HG03196 (cell line): ENCODE results near the gene EEF1E1.

ENCODE experiments used
- ATAC-seq: cut with Tn5 transposase; IDR thresholded peaks from one replicate; pipeline ENCODE4 v1.9.1; 2021; ENCODE audit not compliant: unreplicated experiment

Gene EEF1E1

GRCh38 chr6:8088886-8089285, 13.5 kb downstream of the EEF1E1 start:
- ATAC-seq: no peak

DNA sequence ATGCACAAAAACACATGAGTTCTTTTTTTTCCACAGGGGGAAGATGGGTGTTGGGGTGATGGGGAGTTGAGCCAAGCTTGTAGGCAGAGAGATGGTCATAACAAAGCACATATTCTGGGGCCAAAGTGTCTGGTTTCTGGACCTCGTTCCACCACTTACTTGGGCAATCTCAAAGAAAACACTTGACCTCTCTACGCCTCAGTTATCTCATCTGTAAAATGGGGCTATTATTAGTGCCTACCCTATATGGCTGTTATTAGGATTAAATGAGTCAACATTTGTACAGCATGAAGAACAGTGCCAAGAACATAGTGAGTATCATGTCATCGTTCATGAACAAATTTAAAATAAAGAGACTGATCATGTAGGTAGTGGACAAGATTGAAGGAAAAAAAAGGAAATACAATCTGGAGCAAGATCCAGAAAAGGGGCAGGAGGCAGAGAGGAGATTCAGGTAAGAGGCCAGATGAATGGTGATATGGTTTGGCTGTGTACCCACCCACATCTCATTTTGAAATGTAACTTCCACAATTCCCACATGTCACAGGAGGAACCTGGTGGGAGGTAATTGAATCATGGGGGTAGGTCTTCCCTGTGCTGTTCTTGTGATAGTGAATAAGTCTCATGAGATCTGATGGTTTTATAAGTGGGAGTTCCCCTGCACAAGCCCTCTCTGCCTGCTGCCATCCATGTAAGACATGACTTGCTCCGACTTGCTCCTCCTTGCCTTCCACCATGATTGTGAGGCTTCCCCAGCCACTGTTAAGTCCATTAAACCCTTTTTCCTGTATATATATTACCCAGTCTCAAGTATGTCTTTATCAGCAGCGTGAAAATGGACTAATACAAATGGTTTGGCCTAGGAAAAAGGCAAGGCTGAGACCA, 14.2 kb downstream of the EEF1E1 start:
- ATAC-seq: no peak

GRCh38 chr6:8086755-8087306, 15.5 kb downstream of the EEF1E1 start:
- no peak for ATAC-seq

GRCh38 chr6:8085053-8085511, 17.3 kb downstream of the EEF1E1 start:
- ATAC-seq: no peak

- ATAC-seq: no peak
Measured at GRCh38 chr6:8084586-8084985, 17.8 kb downstream of the EEF1E1 start.

- no peak for ATAC-seq
Measured at GRCh38 chr6:8082954-8083858, 19.1 kb downstream of the EEF1E1 start.

- no peak for ATAC-seq
Measured at GRCh38 chr6:8082572-8082953, 19.8 kb downstream of the EEF1E1 start.

GRCh38 chr6:8080362-8081151, 21.8 kb downstream of the EEF1E1 start:
- ATAC-seq: no peak

DNA sequence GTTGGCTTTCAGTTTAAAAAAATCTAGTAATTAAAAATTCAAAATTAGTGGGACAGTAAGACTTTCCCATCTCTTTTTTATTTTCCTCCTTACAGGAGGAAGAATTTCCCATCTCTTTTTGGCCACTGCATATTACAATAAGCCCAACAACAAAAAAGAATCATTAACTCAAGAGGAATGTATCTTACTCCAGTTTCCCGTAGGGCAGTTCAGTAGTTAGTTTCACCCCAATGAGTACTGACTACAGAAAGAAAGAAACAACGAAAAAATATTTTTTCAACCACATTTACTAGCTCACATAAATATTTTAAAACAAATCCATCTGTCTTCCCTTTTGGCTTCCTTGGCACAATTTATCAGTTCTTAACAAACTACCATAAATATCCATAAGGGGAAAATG, 23.2 kb downstream of the EEF1E1 start:
- no peak for ATAC-seq

GRCh38 chr6:8077991-8078390, 24.4 kb downstream of the EEF1E1 start:
- no peak for ATAC-seq

GRCh38 chr6:8075704-8076103, 26.6 kb downstream of the EEF1E1 start:
- no peak for ATAC-seq

- ATAC-seq: no peak
Measured at GRCh38 chr6:8075185-8075584, 27.2 kb downstream of the EEF1E1 start.

GRCh38 chr6:8074213-8074612, 28.1 kb downstream of the EEF1E1 start:
- no peak for ATAC-seq

GRCh38 chr6:8073758-8074157, 28.6 kb downstream of the EEF1E1 start:
- ATAC-seq: no peak

- no peak for ATAC-seq
Measured at GRCh38 chr6:8070718-8071117, 31.6 kb downstream of the EEF1E1 start.

DNA sequence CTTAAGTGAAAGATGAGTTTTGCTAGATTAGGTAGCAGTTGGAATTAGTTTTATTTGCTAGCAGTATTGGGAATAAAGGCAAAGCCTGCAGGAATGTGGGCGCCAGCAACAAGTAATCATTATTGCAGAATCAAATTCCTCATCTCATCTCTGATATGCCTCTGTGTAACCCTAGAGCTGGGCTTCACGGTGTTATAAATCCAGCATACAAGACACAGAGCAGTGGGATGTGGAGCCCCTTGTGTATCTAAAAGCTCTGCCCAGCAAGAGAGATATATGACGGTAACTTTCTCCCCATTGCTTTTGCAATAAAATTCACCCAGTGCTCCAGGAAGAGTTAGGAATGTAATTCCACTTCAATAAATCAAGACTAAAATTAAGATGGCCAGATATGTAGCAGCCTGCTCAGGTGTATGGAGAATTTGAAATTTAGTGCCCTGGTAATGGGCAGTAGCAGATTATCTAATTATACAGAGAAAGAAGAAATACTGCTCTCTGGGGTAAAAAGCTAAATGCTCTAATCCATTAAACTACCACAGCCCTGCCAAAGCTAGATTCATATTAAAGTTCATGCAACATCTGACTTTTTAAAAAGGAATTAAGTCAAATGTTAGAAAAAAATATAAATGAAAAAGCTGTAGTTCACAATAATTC, 32.6 kb downstream of the EEF1E1 start:
- no peak for ATAC-seq

DNA sequence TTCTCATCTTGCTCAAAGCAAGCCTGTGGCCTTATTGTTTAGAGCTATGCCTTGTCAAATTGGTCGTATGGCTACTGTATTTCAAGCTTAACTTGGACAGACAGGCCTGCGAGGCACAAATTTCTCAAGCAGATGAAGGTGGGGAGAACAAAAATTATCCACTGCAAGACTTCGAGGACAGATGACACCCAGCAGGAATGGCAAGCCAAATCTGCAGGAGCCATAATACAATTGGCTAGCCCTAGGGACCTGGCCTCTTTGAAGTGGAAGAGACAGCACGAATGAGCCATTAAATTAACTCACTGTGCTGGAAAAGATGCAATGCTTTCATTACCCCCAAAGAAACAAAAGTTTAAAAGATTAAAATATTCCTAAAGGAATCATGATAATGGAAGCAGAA, 33.2 kb downstream of the EEF1E1 start:
- no peak for ATAC-seq

- ATAC-seq: no peak
Measured at GRCh38 chr6:8066108-8066507, 36.2 kb downstream of the EEF1E1 start.

DNA sequence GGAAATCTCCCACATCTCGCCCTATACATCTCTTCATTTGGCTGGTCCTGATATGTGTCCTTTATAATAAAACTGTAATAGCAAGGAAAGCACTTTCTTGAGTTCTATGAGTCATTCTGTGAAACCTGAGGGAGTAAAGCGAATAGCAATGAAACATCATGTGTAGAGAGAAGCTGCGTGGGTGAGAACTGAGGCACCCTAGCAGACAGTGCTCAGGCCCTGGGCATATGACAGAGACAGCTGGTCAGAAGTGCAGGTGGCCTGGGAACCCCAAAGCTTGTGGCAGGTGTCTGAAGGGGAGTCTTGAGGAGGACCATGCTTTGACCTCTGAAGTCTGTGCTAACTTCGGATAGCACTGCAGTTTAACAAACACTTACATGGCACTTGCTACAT, 36.8 kb downstream of the EEF1E1 start:
- peak; percentile 34 for ATAC-seq
